K562 (cell line): Measurements from ENCODE around the gene CD248. TPM values are rescaled to one million over a fixed set of nuclear protein-coding genes. Genes with fewer than 3 reads are reported as not detected.

Experiments
- ARID1B ChIP-seq: fragments of 450-650 bp; IDR thresholded peaks from 2 replicates; pipeline ENCODE4 v1.6.1; 2016; ENCODE audit warnings: antibody characterized with exemption, mild to moderate bottlenecking, inconsistent platforms
- ATF6 ChIP-seq: sonication (generic); formaldehyde crosslinking; IDR thresholded peaks from 2 replicates; pipeline ENCODE4 v1.4.0; 2020; ENCODE audit warnings: mild to moderate bottlenecking, missing genetic modification reagents
- BMI1 ChIP-seq: fragments of 150-350 bp; IDR thresholded peaks from 2 replicates; pipeline ENCODE4 v1.6.1; 2014; ENCODE audit warnings: low read length
- CBX3 ChIP-seq, 2 experiments: IDR thresholded peaks; 1 replicate in 1 of 2; 2 replicates in 1 of 2; pipeline ENCODE4 v1.6.1; 2012; ENCODE audit warnings: inconsistent platforms in 2 of 2, low read length in 2 of 2, borderline replicate concordance in 1 of 2, control low read depth in 1 of 2
- CREM ChIP-seq: IDR thresholded peaks from 2 replicates; pipeline ENCODE4 v1.6.1; 2014; ENCODE audit warnings: antibody characterized with exemption, low read depth
- CTCF ChIP-seq, 3 experiments: IDR thresholded peaks in 2 of 3; conservative IDR thresholded peaks in 1 of 3; 2 replicates each; pipeline ENCODE4 v1.5.1; 2011 to 2012; ENCODE audit warnings: low read length in 3 of 3, mild to moderate bottlenecking in 3 of 3, control low read depth in 2 of 3, improper control_type of control experiment in 1 of 3, inconsistent platforms in 1 of 3, low read depth in 1 of 3, mixed read lengths in 1 of 3, moderate library complexity in 1 of 3; ENCODE audit not compliant: insufficient read depth in 2 of 3
- CXXC5 ChIP-seq: fragments of 250-450 bp; sonication (Bioruptor Pico); IDR thresholded peaks from 2 replicates; pipeline ENCODE4 v1.8.0; 2022; ENCODE audit warnings: inconsistent platforms, mild to moderate bottlenecking, moderate library complexity
- DPF2 ChIP-seq: fragments of 450-650 bp; IDR thresholded peaks from 2 replicates; pipeline ENCODE4 v1.6.1; 2016
- E2F8 ChIP-seq: fragments of 450-650 bp; IDR thresholded peaks from 2 replicates; pipeline ENCODE4 v1.7.1; 2018; ENCODE audit warnings: mild to moderate bottlenecking, low read depth; ENCODE audit not compliant: partially characterized antibody
- FOXJ2 ChIP-seq: fragments of 200-800 bp; sonication (Bioruptor generic); IDR thresholded peaks from 2 replicates; pipeline ENCODE4 v1.6.1; 2016; ENCODE audit warnings: missing genetic modification characterization, missing compliant biosample characterization
- GABPB1 ChIP-seq: sonication (generic); formaldehyde crosslinking; IDR thresholded peaks from 2 replicates; pipeline ENCODE4 v1.8.0; 2022; ENCODE audit warnings: mild to moderate bottlenecking, missing genetic modification reagents
- HMG20B ChIP-seq: fragments of 250-450 bp; sonication (Bioruptor Pico); IDR thresholded peaks from 2 replicates; pipeline ENCODE4 v1.5.0; 2021; ENCODE audit warnings: mild to moderate bottlenecking
- ID3 ChIP-seq, 2 experiments: fragments of 250-450 bp in 1 of 2; fragments of 450-650 bp in 1 of 2; sonication (Bioruptor Pico) in 1 of 2; IDR thresholded peaks; 2 replicates each; pipeline versions ENCODE4 v1.6.1 to v1.8.0; 2016 to 2021; ENCODE audit warnings: mild to moderate bottlenecking in 2 of 2, moderate library complexity in 2 of 2, missing compliant biosample characterization in 1 of 2, missing genetic modification characterization in 1 of 2
- MECOM ChIP-seq: fragments of 250-450 bp; sonication (Bioruptor Pico); IDR thresholded peaks from 2 replicates; pipeline ENCODE4 v1.8.0; 2022; ENCODE audit warnings: inconsistent platforms
- POLR2G ChIP-seq: fragments of 200-400 bp; formaldehyde crosslinking; IDR thresholded peaks from 2 replicates; pipeline ENCODE4 v1.6.1; 2017; ENCODE audit warnings: low read depth, mild to moderate bottlenecking, antibody characterized with exemption, low read length, moderate library complexity
- RHOXF2B ChIP-seq: fragments of 250-450 bp; sonication (Bioruptor Pico); conservative IDR thresholded peaks from 2 replicates; pipeline ENCODE4 v1.5.1; 2021
- SIRT6 ChIP-seq: IDR thresholded peaks from one replicate; pipeline ENCODE4 v1.6.1; 2012; ENCODE audit warnings: low read depth, mild to moderate bottlenecking, control low read depth, inconsistent platforms, low read length, moderate library complexity
- SMC3 ChIP-seq: conservative IDR thresholded peaks from 2 replicates; pipeline ENCODE4 v1.6.1; 2011; ENCODE audit warnings: low read depth, low read length, improper control_type of control experiment; ENCODE audit not compliant: insufficient read depth
- SNIP1 ChIP-seq: fragments of 450-650 bp; IDR thresholded peaks from 2 replicates; pipeline ENCODE4 v1.7.1; 2017; ENCODE audit warnings: low read depth, mild to moderate bottlenecking
- XRCC5 ChIP-seq: fragments of 200-400 bp; formaldehyde crosslinking; IDR thresholded peaks from 2 replicates; pipeline ENCODE4 v1.6.1; 2017; ENCODE audit warnings: low read depth, mild to moderate bottlenecking, low read length
- ZFX ChIP-seq: sonication (generic); formaldehyde crosslinking; IDR thresholded peaks from 2 replicates; pipeline ENCODE4 v1.8.0; 2022; ENCODE audit warnings: mild to moderate bottlenecking, missing genetic modification reagents, moderate library complexity
- polyA plus RNA-seq, 8 experiments: library from polyadenylated mRNA; depleted of rRNA in 4 of 8; stranded (reverse) in 5 of 8; unstranded in 3 of 8; fragments of >200 nt; fragmentation: Nextera tagmentation in 2 of 8; fragmentation: Illumina TruSeq in 1 of 8; extraction: Ambion mirVana in 2 of 8; extraction: Trizol in 1 of 8; gene quantifications; 2 replicates each; pipeline versions ENCODE4 v1.2.1 to v1.2.3, GENCODE V29; 2011 to 2014; ENCODE audit warnings: inconsistent platforms in 1 of 8, missing spikeins in 1 of 8
- total RNA-seq, 7 experiments: library from RNA; depleted of rRNA in 6 of 7; stranded (reverse); fragments of >200 nt in 6 of 7; fragmentation: Illumina TruSeq in 2 of 7; extraction: Trizol in 2 of 7; gene quantifications; 2 replicates each; pipeline versions ENCODE4 v1.2.1 to v1.2.3, GENCODE V29; 2011 to 2021; ENCODE audit warnings: low replicate concordance in 1 of 7

CD248 gene
- total and polyA plus RNA-seq, 9 of the 15 experiments (the other 6 are each of a cell fraction or from before 2014, with no cell fraction given): 0.09 TPM; not detected in 8

GRCh38 chr11:66282468-66283455 is 34.1 kb downstream of the CD248 start (continued):
- TF ChIP-seq E2F8 (peak; percentile 72), DPF2 (no peak), ID3 (CRISPR knock-in tag; IDR thresholded peaks at IDR 0.05) (no peak), ID3 (tag; IDR thresholded peaks at IDR 0.05) (no peak), HMG20B (CRISPR knock-in tag) (no peak), CREM (peak; percentile 54), BMI1 (peak; percentile 100), POLR2G (peak; percentile 72), RHOXF2B (CRISPR knock-in tag) (no peak), MECOM (CRISPR knock-in tag) (no peak), ATF6 (CRISPR knock-in tag) (no peak), ARID1B (no peak), FOXJ2 (peak; percentile 88), GABPB1 (CRISPR knock-in tag) (peak; percentile 77), SIRT6 (no peak), CXXC5 (CRISPR knock-in tag) (peak; percentile 76), ZFX (peak; percentile 54), SMC3 (peak; percentile 85), CBX3 (IDR thresholded peaks at IDR 0.05; ENCODE audit: borderline replicate concordance in 1 of 2, low read length in 2 of 2) (peak in 1 of 2 experiments; percentile 27; a peak in 1 of 3 replicates), SNIP1 (no peak), XRCC5 (peak; percentile 83; the same call in 1 of the 2 replicates), CTCF (IDR thresholded peaks at IDR 0.05 in 2 of 3, conservative IDR thresholded peaks at IDR 0.05 in 1 of 3; ENCODE audit: insufficient read depth in 2 of 3, low read depth in 1 of 3, low read length in 3 of 3) (peak; percentile 91 to 97 (median 97))
